ENCODE measurements around the gene LRCH1. TPM values are rescaled to one million over a fixed set of nuclear protein-coding genes. Genes with fewer than 3 reads are reported as not detected.

The LRCH1 gene
- polyA plus RNA-seq, 1 of the 3 experiments (the other 2 are of a cell fraction), result 5.5 TPM

- peaks cover 95% of the 10 kb centered on the region for H3K79me2 ChIP-seq (ENCODE audit: insufficient read depth)
- H3K4me3 ChIP-seq (ENCODE audit: low read depth in 2 of 2, low read length in 1 of 2), result no peak overlapping the region
- H3K9me3 ChIP-seq, result no peaks in the 10 kb centered on the region
- TF ChIP-seq RAD21 (IDR thresholded peaks at IDR 0.05; ENCODE audit: low read length), result no peak
- TF ChIP-seq EP300 (IDR thresholded peaks at IDR 0.05; ENCODE audit: borderline replicate concordance in 1 of 2, low read depth in 1 of 2, low read length in 1 of 2), result no peak
- no peak for TF ChIP-seq NRF1 (IDR thresholded peaks at IDR 0.05; ENCODE audit: low read depth, low read length)
- TF ChIP-seq TCF12 (IDR thresholded peaks at IDR 0.05), result no peak
- no peak for TF ChIP-seq CTCF (IDR thresholded peaks at IDR 0.05)
- no peak for TF ChIP-seq PBX3 (IDR thresholded peaks at IDR 0.05)
- no peak for TF ChIP-seq NFIC (IDR thresholded peaks at IDR 0.05; ENCODE audit: borderline replicate concordance)
- TF ChIP-seq TEAD4 (IDR thresholded peaks at IDR 0.05; ENCODE audit: borderline replicate concordance, insufficient read depth), result no peak
- TF ChIP-seq YY1 (IDR thresholded peaks at IDR 0.05; ENCODE audit: low read depth), result no peak
- TF ChIP-seq ELF1 (IDR thresholded peaks at IDR 0.05), result no peak
- TF ChIP-seq MEF2A (IDR thresholded peaks at IDR 0.05; ENCODE audit: borderline replicate concordance, low read depth), result no peak
- no peak for TF ChIP-seq SIN3A (IDR thresholded peaks at IDR 0.05; ENCODE audit: borderline replicate concordance, low read depth, low read length)
- TF ChIP-seq USF2 (IDR thresholded peaks at IDR 0.05; ENCODE audit: borderline replicate concordance, low read depth, low read length), result no peak
- no peak for TF ChIP-seq RCOR1 (IDR thresholded peaks at IDR 0.05; ENCODE audit: low read length)
- no peak for TF ChIP-seq SMC3 (IDR thresholded peaks at IDR 0.05; ENCODE audit: low read depth, low read length)
- TF ChIP-seq MXI1 (IDR thresholded peaks at IDR 0.05; ENCODE audit: low read depth, low read length), result no peak
- TF ChIP-seq FOXM1 (IDR thresholded peaks at IDR 0.05; ENCODE audit: low read depth), result no peak
- no peak for TF ChIP-seq FOSL2 (IDR thresholded peaks at IDR 0.05; ENCODE audit: borderline replicate concordance, low read depth)
- no peak for TF ChIP-seq POLR2AphosphoS5 (IDR thresholded peaks at IDR 0.05; ENCODE audit: low read depth, low read length)
- no peak overlapping the region for H3K4me2 ChIP-seq
- no peaks in the 10 kb centered on the region for H3K36me3 ChIP-seq (replicated peaks in 1 of 2; ENCODE audit: control insufficient read depth in 1 of 2, insufficient read depth in 2 of 2, low read length in 1 of 2)
- CTCF ChIA-PET, result interaction anchor here (1.0 kb wide), 1 partner anchor 72 kb away, joined by 3 read pairs; no protein-coding TSS in a partner anchor
- no peaks in the 10 kb centered on the region for H3K9me2 ChIP-seq
- H4K20me1 ChIP-seq (ENCODE audit: insufficient read depth), result peaks cover 37% of the 10 kb centered on the region
- DNase-seq, result no peak
- 97% methylated on average over 11 of the region's 11 CpGs for WGBS (ENCODE audit: low lambda C conversion rate)
- H2AFZ ChIP-seq (ENCODE audit: low read depth), result no peak overlapping the region
- no peaks in the 10 kb centered on the region for H3K27me3 ChIP-seq (ENCODE audit: insufficient read depth)
- no peak overlapping the region for H3K9ac ChIP-seq
- H3K27ac ChIP-seq (ENCODE audit: low read depth in 2 of 2, low read length in 1 of 2), result no peak overlapping the region
- POLR2A ChIA-PET, result no interaction called here
- H3F3A ChIP-seq (replicated peaks; ENCODE audit: insufficient read depth), result peaks cover 6% of the 10 kb centered on the region
- H3K4me1 ChIP-seq (ENCODE audit: control insufficient read depth in 1 of 2, insufficient read depth in 2 of 2, low read depth in 1 of 2, low read length in 1 of 2), result peaks cover 16 to 22% of the 10 kb centered on the region in 2 experiments; a peak in 3 of 4 replicates
Observed at GRCh38 chr13:46593398-46593797, 40.4 kb downstream of the LRCH1 start.

Measured in SK-N-SH (cell line).